DOHH2 (cell line): ENCODE results near the gene ZNF576.

Source experiments
- H3F3A ChIP-seq: fragments of 200-600 bp; sonication (generic), shearing (Covaris generic); 2 replicates; pipeline ENCODE4 v1.6.0; 2016; ENCODE audit warnings: antibody characterized with exemption, mild to moderate bottlenecking; ENCODE audit not compliant: control insufficient read depth, insufficient read depth
- H3K27ac ChIP-seq: fragments of 200-600 bp; sonication (generic); 2 replicates; pipeline ENCODE4 v1.5.1; 2014; ENCODE audit warnings: low read depth, mild to moderate bottlenecking, low read length, moderate library complexity
- H3K27me3 ChIP-seq: fragments of 200-600 bp; sonication (generic); 2 replicates; pipeline ENCODE4 v1.6.1; 2014; ENCODE audit warnings: mild to moderate bottlenecking, low read length, mixed read lengths; ENCODE audit not compliant: control insufficient read depth
- H3K36me3 ChIP-seq: fragments of 200-600 bp; sonication (generic); 2 replicates; pipeline ENCODE4 v1.6.1; 2014; ENCODE audit warnings: mild to moderate bottlenecking, low read length, moderate library complexity, mixed read lengths; ENCODE audit not compliant: control insufficient read depth
- H3K4me1 ChIP-seq: fragments of 200-600 bp; sonication (generic); 2 replicates; pipeline ENCODE4 v1.6.1; 2014; ENCODE audit warnings: mild to moderate bottlenecking, low read length, mixed read lengths; ENCODE audit not compliant: control insufficient read depth
- H3K4me2 ChIP-seq: fragments of 200-600 bp; sonication (generic); 2 replicates; pipeline ENCODE4 v1.6.0; 2014; ENCODE audit warnings: mild to moderate bottlenecking, low read length, moderate library complexity
- H3K4me3 ChIP-seq: fragments of 200-600 bp; sonication (generic); 2 replicates; pipeline ENCODE4 v1.5.1; 2014; ENCODE audit warnings: mild to moderate bottlenecking, low read length, mixed read lengths
- H3K79me2 ChIP-seq: fragments of 200-600 bp; sonication (generic); 2 replicates; pipeline ENCODE4 v1.6.1; 2014; ENCODE audit warnings: mild to moderate bottlenecking, low read length, mixed read lengths; ENCODE audit not compliant: control insufficient read depth
- H3K9me2 ChIP-seq: fragments of 200-600 bp; sonication (generic); replicated peaks from 2 replicates; pipeline ENCODE4 v1.6.1; 2014; ENCODE audit warnings: mild to moderate bottlenecking, low read length, mixed read lengths; ENCODE audit not compliant: control insufficient read depth
- H3K9me3 ChIP-seq: fragments of 200-600 bp; sonication (generic); 2 replicates; pipeline ENCODE4 v1.6.1; 2014; ENCODE audit warnings: antibody characterized with exemption, low read length, mixed read lengths; ENCODE audit not compliant: control insufficient read depth, insufficient read depth
- H4K20me1 ChIP-seq: fragments of 200-600 bp; sonication (generic); 2 replicates; pipeline ENCODE4 v1.6.0; 2014; ENCODE audit warnings: low read depth, mild to moderate bottlenecking, antibody characterized with exemption, low read length, moderate library complexity; ENCODE audit not compliant: control insufficient read depth, insufficient read depth
- CTCF ChIP-seq: fragments of 200-600 bp; sonication (generic); IDR thresholded peaks from one replicate; pipeline ENCODE4 v1.5.1; 2014; ENCODE audit warnings: antibody characterized with exemption, mild to moderate bottlenecking, low read depth, low read length; ENCODE audit not compliant: poor library complexity, severe bottlenecking
- EZH2phosphoT487 ChIP-seq: fragments of 200-600 bp; sonication (generic); IDR thresholded peaks from 2 replicates; pipeline ENCODE4 v1.6.1; 2017; ENCODE audit warnings: borderline replicate concordance, mild to moderate bottlenecking, antibody characterized with exemption, low read length, moderate library complexity, mixed read lengths

The ZNF576 gene

GRCh38 chr19:43562698-43563241 is 33.6 kb upstream of the ZNF576 start:
- no peaks in the 10 kb centered on the region for H3K9me2 ChIP-seq
- peaks cover 34% of the 10 kb centered on the region for H3K36me3 ChIP-seq
- no peaks in the 10 kb centered on the region; the same call in 1 of the 2 replicates for H3F3A ChIP-seq
- H3K27ac ChIP-seq, result peak overlapping the region; percentile 41
- peak overlapping the region; percentile 36 for H3K4me2 ChIP-seq
- peaks cover 10% of the 10 kb centered on the region for H3K79me2 ChIP-seq
- peaks cover 24% of the 10 kb centered on the region for H3K4me1 ChIP-seq
- no peaks in the 10 kb centered on the region for H4K20me1 ChIP-seq
- H3K4me3 ChIP-seq, result no peak overlapping the region; the same call in 1 of the 2 replicates
- no peaks in the 10 kb centered on the region for H3K27me3 ChIP-seq
- TF ChIP-seq EZH2phosphoT487 (no peak), CTCF (no peak)
- no peaks in the 10 kb centered on the region for H3K9me3 ChIP-seq

- Histone ChIP-seq H3K36me3 (peaks cover 34% of the 10 kb centered on the region), H3K27me3 (no peaks in the 10 kb centered on the region), H3K4me2 (peak overlapping the region; percentile 16; the same call in 1 of the 2 replicates), H3K79me2 (peaks cover 10% of the 10 kb centered on the region), H3K27ac (no peak overlapping the region), H3K4me3 (no peak overlapping the region), H4K20me1 (no peaks in the 10 kb centered on the region), H3K9me3 (no peaks in the 10 kb centered on the region), H3K9me2 (no peaks in the 10 kb centered on the region), H3K4me1 (peaks cover 24% of the 10 kb centered on the region), H3F3A (no peaks in the 10 kb centered on the region; the same call in 1 of the 2 replicates)
- no peak for TF ChIP-seq EZH2phosphoT487
- TF ChIP-seq CTCF, result no peak
These were observed 32.5 kb upstream of the ZNF576 start for GRCh38 chr19:43563816-43564457.

GRCh38 chr19:43564800-43565199 is 31.6 kb upstream of the ZNF576 start:
- no peak overlapping the region for H3K4me2 ChIP-seq
- no peaks in the 10 kb centered on the region for H4K20me1 ChIP-seq
- H3K9me2 ChIP-seq, result no peaks in the 10 kb centered on the region
- H3K4me1 ChIP-seq, result peaks cover 24% of the 10 kb centered on the region
- TF ChIP-seq CTCF (no peak), EZH2phosphoT487 (no peak)
- H3F3A ChIP-seq, result no peaks in the 10 kb centered on the region; the same call in 1 of the 2 replicates
- H3K27ac ChIP-seq, result no peak overlapping the region
- H3K9me3 ChIP-seq, result no peaks in the 10 kb centered on the region
- H3K27me3 ChIP-seq, result no peaks in the 10 kb centered on the region
- peaks cover 34% of the 10 kb centered on the region for H3K36me3 ChIP-seq
- no peak overlapping the region for H3K4me3 ChIP-seq
- peaks cover 13% of the 10 kb centered on the region for H3K79me2 ChIP-seq
